Skin epidermis (tissue), 12 donors: ENCODE measurements around the gene ZNF432.

ENCODE experiments used
- H3K27ac ChIP-seq, 21 experiments: fragments of 200-600 bp; sonication (generic) in 11 of 21; one replicate each; pipeline ENCODE4 v1.5.0; 2020; ENCODE audit warnings: mild to moderate bottlenecking in 3 of 21, inconsistent platforms in 2 of 21, moderate library complexity in 2 of 21
- H3K4me3 ChIP-seq, 7 experiments: fragments of 200-600 bp; sonication (generic) in 2 of 7; one replicate each; pipeline ENCODE4 v1.5.0; 2020; ENCODE audit warnings: inconsistent platforms in 2 of 7, mild to moderate bottlenecking in 2 of 7, moderate library complexity in 1 of 7

ZNF432 gene

DNA sequence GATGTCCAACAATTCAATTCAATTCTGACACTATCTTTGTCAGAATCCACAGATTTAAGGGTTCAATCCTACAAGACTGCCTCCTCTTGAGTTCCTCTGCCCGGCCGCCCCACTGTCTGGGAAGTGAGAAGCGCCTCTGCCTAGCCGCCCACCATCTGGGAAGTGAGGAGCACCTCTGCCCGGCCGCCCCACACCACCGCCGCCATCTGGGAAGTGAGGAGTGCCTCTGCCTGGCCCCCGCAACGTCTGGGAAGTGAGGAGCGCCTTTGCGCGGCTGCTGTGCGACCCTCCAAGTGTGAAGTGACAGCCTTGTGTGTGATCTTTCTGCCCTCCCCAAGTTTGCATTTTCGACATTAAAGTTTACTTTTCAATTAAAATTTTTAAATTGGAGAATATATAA, 26.4 kb downstream of the ZNF432 start:
- Histone ChIP-seq H3K27ac (no peak overlapping the region), H3K4me3 (no peak overlapping the region)

DNA sequence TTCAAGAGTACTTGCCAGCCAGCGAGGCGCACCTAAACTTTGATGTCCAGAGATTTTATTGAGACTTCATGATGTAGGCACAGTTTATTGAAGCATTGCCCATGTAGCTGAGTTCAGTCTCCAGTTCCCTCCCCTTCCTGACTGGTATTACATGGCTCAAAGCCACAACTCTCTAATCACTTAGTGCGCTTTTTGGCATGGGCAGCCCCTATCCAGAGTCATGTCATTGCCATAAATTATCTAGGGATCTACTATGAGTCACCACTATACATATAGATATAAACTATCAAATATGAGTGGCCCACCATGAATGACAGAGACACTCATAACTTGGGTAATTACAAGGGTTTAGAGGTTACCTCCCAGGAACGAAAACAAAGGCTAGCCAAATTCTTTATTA, 28.1 kb downstream of the ZNF432 start:
- Histone ChIP-seq H3K4me3 (no peak overlapping the region), H3K27ac (no peak overlapping the region)

DNA sequence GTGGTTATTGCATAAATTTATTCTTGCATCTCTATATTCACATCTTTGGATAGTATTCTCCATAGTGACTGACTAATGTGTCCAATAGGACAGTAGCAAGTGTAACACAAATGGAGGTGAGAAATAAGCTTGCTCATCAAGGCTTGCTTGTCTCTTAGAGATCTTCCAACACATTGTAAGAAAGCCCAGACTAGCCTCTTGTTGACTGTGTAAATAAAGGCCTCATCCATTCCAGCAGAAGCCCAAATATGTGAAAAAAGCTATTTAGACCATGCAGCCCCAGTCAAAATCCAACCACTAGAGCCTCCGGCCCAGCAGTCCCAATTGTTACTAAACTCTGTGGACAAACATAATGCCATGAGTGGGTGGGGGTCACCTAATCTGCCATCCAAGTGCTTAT, 38.0 kb downstream of the ZNF432 start:
- Histone ChIP-seq H3K27ac (no peak overlapping the region), H3K4me3 (no peak overlapping the region)

DNA sequence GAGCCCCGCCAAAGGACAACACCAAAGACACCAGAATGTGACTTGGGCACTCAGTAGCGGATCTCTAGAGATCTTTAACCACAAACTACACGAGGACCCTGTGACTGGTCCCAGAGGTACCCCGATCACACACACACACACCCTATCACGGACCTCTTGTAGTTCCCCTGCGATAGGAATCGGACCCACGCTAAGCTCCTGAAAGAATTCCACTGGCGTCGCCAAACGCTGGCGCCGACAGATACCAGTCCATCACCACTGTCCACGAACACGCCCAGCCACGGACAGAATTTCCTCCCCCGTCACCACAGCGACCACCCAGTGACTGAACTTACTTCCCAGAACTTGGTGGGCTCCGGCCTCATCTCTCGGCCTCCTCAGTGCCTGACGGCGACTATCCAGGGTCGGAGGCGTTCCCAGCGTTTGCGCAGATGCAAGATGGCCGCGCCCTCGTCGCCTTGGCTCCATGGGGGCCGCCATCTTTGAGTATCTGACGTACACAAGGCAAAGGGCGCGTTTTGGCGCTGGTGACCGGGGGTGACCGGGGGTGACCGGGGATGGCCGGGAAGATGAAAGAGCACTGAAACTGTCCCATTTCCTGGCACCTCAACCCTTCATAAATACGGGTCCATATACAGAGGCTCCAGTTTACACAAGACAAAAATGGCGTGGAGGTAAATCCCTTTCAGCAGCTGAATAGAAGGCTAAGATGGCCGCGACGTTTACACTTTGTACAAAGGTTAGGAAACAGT, 40.7 kb downstream of the ZNF432 start, which contains the start of gene ZNF615:
TSS of gene ZNF615 (minus strand) at position 406 of the 752 bp plus-strand sequence. CDS start 4,500 bp downstream, outside the sequence.
- peak within 1 kb of the TSS; percentile 28 to 97 (median 89) for H3K27ac ChIP-seq

DNA sequence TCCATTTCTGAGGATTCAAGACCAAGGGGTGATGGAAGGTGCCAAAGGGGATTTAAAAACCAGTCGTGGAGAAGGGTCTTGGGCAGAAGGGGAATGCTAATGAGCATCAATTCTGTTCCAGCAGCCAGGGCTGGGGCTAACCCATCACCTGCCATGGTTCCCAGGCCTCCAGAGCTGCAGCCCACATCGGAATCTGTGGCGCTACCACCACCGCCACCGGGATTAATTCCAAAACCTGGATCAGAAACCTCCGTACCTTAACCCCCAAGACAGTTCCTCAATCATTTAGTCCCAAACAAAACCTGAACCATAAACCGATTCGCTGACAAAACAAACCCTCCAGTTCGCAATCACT, 41.2 kb downstream of the ZNF432 start:
- Histone ChIP-seq H3K27ac (peak overlapping the region in 20 of 21 experiments; percentile 75 to 97 (median 90)), H3K4me3 (peak overlapping the region; percentile 52 to 85 (median 76))

More for the DNA sequence above, 40.7 kb downstream of the ZNF432 start, which contains the start of gene ZNF615:
- H3K4me3 ChIP-seq = peak within 1 kb of the TSS; percentile 52 to 85 (median 76)

DNA sequence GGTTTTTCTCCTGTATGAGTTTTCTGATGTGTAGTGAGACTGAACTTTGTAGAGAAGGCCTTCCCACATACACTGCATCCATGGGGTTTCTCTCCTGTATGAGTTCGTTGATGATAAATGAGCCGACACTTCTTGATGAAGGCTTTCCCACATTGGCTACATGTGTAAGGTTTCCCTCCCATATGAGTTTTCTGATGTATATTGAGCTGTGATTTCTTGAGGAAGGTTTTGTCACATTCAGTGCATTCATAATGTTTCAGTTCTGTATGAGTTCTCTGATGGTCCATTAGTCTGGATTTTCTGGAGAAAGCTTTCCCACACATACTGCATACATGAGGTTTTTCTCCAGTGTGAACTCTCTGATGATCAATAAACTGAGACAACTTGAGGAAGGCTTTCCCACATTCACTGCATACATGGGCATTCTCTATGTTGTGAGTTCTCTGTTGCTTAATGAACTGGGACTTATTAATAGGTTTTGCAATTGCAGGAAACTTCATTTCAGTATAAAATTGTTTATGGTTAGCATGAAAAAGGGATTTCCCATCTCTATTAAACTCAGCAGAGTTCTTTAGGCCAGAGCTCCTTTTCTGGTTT, 54.5 kb downstream of the ZNF432 start:
- no peak overlapping the region for H3K27ac ChIP-seq
- H3K4me3 ChIP-seq = no peak overlapping the region

DNA sequence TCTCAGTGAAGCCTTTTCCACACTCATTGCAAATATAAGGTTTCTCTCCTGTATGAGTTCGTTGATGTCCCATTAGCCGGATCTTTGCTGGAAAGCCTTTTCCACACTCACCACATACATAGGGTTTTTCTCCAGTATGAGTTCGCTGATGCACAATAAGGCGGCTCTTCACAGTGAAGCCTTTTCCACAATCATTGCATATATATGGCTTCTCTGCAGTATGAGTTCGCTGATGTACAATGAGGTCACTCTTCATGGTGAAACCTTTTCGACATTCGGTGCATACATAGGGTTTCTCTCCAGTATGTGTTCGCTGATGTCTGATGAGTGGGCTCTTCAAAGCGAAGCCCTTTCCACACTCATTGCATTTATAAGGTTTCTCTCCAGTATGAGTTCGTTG, 55.2 kb downstream of the ZNF432 start:
- no peak overlapping the region for H3K4me3 ChIP-seq
- H3K27ac ChIP-seq = no peak overlapping the region

DNA sequence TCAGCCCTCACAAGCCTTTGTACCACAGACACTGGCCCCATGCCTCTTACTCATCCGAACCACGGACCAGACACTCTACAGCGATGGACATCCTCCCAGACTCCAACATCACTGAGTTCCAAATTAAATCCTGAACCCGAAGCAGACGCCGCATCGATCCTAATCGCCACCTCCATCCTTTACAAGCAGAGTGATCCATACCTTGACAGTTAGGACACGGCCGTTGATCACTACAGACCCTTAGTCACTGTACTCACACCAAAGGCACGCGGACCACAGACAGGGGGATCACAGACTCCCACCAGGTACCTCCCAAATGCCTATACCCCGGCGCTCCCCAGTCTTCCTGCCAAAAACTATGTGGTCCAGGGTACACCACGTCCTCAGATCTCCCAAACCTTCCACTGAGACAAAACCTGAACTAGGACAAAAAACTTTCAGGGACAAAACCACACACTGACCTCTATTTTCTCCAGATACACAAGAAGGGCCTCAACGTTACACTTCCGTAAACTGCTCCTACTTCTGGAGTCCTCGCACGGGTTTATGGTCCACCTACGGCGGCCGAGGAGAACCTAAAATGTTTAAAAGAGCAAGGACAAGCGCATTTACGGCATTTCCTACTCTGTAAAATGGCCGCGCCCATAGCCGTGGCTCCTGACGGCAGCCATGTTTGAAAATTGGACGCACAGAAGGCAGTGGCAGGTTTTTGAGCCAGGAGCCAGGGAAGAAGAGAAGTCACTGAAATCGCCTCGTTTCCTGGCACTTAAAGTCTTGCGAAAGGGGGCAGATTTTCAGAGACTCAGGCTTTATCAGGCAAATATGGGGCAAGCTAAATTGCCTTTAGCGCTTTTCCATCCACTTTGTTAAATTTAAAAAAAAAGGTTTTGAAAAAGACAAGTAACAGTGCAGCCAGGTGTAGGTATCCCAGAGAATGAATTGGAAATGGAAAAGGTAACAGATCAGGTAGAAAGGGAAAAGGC, 62.0 kb downstream of the ZNF432 start, which contains the start of gene ZNF350:
TSS of gene ZNF350 (minus strand) at position 532 of the 983 bp plus-strand sequence. CDS start 12,480 bp downstream, outside the sequence.
- H3K4me3 ChIP-seq = peak within 1 kb of the TSS; percentile 57 to 86 (median 69)
- peak within 1 kb of the TSS in 20 of 21 experiments; percentile 51 to 86 (median 78) for H3K27ac ChIP-seq

DNA sequence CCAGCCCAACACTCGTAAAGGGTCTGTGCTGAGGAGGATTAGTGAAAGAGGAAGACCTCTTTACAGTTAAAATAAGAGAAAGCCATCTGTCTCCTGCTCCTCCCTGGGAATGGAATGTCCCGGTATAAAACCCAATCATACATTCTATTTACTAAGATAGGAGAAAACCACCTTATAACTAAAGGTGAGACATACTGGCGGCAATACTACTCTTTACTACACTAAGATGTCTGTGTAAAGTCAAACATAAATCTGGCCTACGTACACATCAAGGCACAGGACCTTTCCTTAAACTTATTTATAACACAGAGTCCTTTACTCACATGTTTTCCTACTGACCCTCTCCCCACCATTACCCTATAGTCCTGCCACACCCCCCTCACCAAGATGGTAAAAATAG, 65.3 kb downstream of the ZNF432 start:
- no peak overlapping the region for H3K27ac ChIP-seq

More for the DNA sequence above, 65.3 kb downstream of the ZNF432 start:
- H3K4me3 ChIP-seq = no peak overlapping the region
